Measurements from ENCODE around the gene EXTL2. TPM values are rescaled to one million over a fixed set of nuclear protein-coding genes. Genes with fewer than 3 reads are reported as not detected.
"Not testable (repeated sequence)": the region's sequence is repeated elsewhere in the genome, so short reads cannot be mapped to it uniquely, and the experiment has no call there.

The EXTL2 gene, protein sequence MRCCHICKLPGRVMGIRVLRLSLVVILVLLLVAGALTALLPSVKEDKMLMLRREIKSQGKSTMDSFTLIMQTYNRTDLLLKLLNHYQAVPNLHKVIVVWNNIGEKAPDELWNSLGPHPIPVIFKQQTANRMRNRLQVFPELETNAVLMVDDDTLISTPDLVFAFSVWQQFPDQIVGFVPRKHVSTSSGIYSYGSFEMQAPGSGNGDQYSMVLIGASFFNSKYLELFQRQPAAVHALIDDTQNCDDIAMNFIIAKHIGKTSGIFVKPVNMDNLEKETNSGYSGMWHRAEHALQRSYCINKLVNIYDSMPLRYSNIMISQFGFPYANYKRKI
- 1 to 10 TPM; 2.8 to 3.0 TPM for total RNA-seq

DNA sequence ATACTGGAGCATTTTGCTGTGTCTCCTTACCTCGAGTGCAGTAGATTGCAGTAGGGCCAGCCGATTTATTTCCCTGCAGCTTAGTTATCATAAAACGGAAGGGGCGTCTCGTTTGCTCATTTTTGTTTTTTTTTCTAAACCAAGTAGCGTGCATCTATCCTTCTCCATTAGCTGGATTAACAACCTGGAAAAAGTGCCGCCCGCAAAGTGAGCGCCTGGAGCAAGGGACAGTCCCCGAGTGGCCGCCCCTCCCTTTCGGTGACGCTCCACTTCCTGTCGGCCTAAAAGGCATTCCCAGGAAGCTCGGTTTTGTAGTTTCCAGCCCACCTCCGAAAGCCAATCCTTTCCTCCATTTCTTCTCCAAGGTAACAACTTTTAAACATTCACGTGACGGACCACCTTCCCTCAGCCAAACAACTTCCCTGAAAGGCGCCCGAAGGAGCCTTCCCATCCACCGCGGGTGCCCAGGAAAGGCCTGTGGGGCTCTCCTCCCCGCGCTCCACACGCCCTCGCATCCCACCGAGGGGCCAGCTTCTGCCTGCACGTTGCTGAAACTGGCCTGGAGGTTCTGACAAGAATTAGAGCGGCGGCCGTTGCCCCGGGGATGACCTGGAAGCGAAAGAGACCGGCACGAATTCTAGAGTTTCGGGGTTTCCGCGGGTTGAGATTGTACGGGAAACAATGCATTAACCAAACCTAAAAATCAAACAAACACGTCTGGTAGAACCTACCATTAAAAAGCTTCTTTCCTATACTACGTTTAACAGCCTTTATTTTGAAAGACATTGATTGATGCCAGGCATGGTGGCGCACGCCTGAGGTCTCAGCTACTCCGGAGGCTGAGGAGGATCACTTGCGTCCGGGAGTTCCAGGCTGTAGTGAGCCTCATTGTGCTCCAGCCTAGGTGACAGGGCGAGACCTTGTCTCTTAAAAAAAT is at the start of gene EXTL2:
Gene EXTL2, minus strand, starts transcription at position 240 of the 937 bp plus-strand sequence. CDS start 6,085 bp downstream, outside the sequence.
- H3K9me3 Mint-ChIP-seq: peaks cover 10% of the 10 kb centered on the region
- H3K27me3 Mint-ChIP-seq: no peaks in the 10 kb centered on the region
- H3K27ac Mint-ChIP-seq: peak within 1 kb of the TSS; percentile 99
- H3K4me3 Mint-ChIP-seq: peak within 1 kb of the TSS; percentile 100
- ATAC-seq (ENCODE audit: low read depth): peak; percentile 24
- POLR2A ChIA-PET: interaction anchor here (0.6 to 2.1 kb wide), 10 partner anchors 10 to 463 kb away, joined by 3 to 6 read pairs (median 4); no protein-coding TSS in a partner anchor
- peak; percentile 55 for DNase-seq
- H3K36me3 Mint-ChIP-seq: peaks cover 25% of the 10 kb centered on the region
- peaks cover 31% of the 10 kb centered on the region for H3K4me1 Mint-ChIP-seq

GRCh38 chr1:100943533-100943932 is 48.9 kb upstream of the EXTL2 start:
- DNase-seq: no peak
- POLR2A ChIA-PET: interaction anchor here (0.6 kb wide), 1 partner anchor 11 kb away, joined by 3 read pairs; no protein-coding TSS in a partner anchor
- H3K9me3 Mint-ChIP-seq: peaks cover 15% of the 10 kb centered on the region
- peaks cover 86% of the 10 kb centered on the region for H3K36me3 Mint-ChIP-seq
- H3K4me1 Mint-ChIP-seq: peaks cover 38% of the 10 kb centered on the region
- ATAC-seq (ENCODE audit: low read depth): no peak
- H3K27ac Mint-ChIP-seq: no peak overlapping the region
- H3K27me3 Mint-ChIP-seq: no peaks in the 10 kb centered on the region
- no peak overlapping the region for H3K4me3 Mint-ChIP-seq

DNA sequence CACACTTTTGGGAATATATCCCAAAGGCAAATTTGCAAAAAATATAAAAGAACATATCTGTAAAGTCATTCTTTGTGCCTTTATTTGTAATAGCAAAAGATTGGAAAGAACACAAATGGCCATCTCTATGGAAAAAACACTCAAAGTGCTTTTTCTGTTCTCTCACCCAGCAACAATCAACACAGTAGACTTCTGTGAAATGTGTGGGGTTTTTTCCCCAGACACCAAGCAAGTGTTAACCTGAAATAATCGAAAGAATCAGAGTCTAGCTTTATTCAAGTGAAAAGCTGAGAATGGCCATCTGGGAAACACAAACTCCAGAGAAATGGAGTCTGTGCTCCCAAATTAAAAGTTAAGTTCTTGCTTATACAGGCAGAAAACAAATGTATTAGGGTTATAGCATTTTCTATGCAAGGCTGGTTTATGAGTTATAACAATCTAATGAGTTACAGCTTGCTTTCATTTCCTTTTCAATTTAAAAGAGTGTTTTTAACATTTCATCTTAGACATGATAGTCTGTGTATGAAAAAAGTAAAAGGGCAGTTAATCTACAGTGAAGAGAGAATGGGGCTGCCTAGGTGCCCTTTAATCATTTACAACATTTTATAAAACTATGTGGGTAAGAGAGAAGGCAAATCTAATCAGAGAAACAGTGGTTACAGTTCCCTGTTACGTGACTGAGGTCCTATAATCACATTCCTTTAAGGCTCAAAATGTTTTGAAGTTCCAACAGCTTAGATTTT is 47.8 kb upstream of the EXTL2 start:
- Mint-ChIP-seq H3K4me3 (peak overlapping the region; percentile 57), H3K4me1 (peaks cover 33% of the 10 kb centered on the region), H3K9me3 (peaks cover 12% of the 10 kb centered on the region), H3K27me3 (no peaks in the 10 kb centered on the region), H3K36me3 (peaks cover 86% of the 10 kb centered on the region), H3K27ac (peak overlapping the region; percentile 30)
- ATAC-seq (ENCODE audit: low read depth) (no peak), DNase-seq (no peak)
- POLR2A ChIA-PET: interaction anchor here (0.6 kb wide), 1 partner anchor 344 kb away, joined by 3 read pairs; no protein-coding TSS in a partner anchor

DNA sequence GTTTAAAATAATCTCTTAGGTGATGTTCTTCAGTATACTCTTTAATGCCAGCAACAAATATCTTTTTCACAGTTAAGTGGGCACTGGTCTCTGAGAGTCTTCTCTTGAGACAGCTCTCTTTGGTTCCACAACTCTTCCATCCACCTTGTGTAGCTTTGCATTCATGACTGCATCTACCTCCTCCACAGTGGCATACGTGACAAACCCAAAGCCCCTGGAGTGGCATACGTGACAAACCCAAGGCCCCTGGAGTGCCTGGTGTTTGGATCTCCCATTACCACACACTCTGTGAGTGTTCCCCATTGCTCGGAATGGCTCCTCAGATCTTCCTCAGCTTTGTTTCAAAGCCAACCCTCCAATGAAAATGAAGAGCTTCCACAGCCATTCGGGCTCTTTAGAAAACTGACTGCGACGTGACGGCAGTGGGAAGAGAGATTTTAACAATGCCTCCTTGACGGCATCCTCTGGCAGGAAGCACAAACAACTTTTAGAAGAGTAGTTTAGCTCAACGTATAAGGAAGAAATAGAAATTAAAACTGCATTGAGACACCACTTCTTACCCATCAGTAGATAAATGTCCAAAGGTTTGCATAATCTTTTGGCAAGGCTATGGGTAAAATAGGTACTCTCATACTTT is 47.1 kb upstream of the EXTL2 start:
- peak overlapping the region; percentile 33 for H3K27ac Mint-ChIP-seq
- peaks cover 7% of the 10 kb centered on the region for H3K9me3 Mint-ChIP-seq
- peaks cover 29% of the 10 kb centered on the region for H3K4me1 Mint-ChIP-seq
- peak overlapping the region; percentile 57 for H3K4me3 Mint-ChIP-seq
- no peak for DNase-seq
- peaks cover 84% of the 10 kb centered on the region for H3K36me3 Mint-ChIP-seq
- no peaks in the 10 kb centered on the region for H3K27me3 Mint-ChIP-seq
- POLR2A ChIA-PET: interaction anchor here (1.0 kb wide), 1 partner anchor 9 kb away, joined by 3 read pairs; no protein-coding TSS in a partner anchor
- ATAC-seq (ENCODE audit: low read depth): no peak

GRCh38 chr1:100941098-100941527 is 46.5 kb upstream of the EXTL2 start:
- Mint-ChIP-seq H3K4me3 (peak overlapping the region; percentile 25), H3K9me3 (peaks cover 6% of the 10 kb centered on the region), H3K27me3 (no peaks in the 10 kb centered on the region), H3K4me1 (peaks cover 29% of the 10 kb centered on the region), H3K36me3 (peaks cover 82% of the 10 kb centered on the region), H3K27ac (peak overlapping the region; percentile 85)
- DNase-seq (no peak), ATAC-seq (ENCODE audit: low read depth) (peak; percentile 30)
- POLR2A ChIA-PET: interaction anchor here (1.0 kb wide), 1 partner anchor 10 kb away, joined by 3 read pairs; no protein-coding TSS in a partner anchor

GRCh38 chr1:100936194-100936967 is 41.7 kb upstream of the EXTL2 start:
- POLR2A ChIA-PET: no interaction called here
- Mint-ChIP-seq H3K27me3 (no peaks in the 10 kb centered on the region), H3K4me1 (peaks cover 14% of the 10 kb centered on the region), H3K36me3 (peaks cover 78% of the 10 kb centered on the region), H3K4me3 (no peak overlapping the region), H3K9me3 (peaks cover 10% of the 10 kb centered on the region), H3K27ac (no peak overlapping the region)
- no peak for DNase-seq
- ATAC-seq (ENCODE audit: low read depth): no peak

GRCh38 chr1:100933555-100933954 is 38.9 kb upstream of the EXTL2 start:
- peaks cover 64% of the 10 kb centered on the region for H3K36me3 Mint-ChIP-seq
- DNase-seq; H3K4me3 Mint-ChIP-seq; POLR2A ChIA-PET; ATAC-seq (ENCODE audit: low read depth); H3K9me3 Mint-ChIP-seq; H3K27me3 Mint-ChIP-seq; H3K27ac Mint-ChIP-seq: not testable (repeated sequence)
- peaks cover 23% of the 10 kb centered on the region for H3K4me1 Mint-ChIP-seq

GRCh38 chr1:100931716-100932115 is 37.1 kb upstream of the EXTL2 start:
- Mint-ChIP-seq H3K4me3 (no peak overlapping the region), H3K27ac (no peak overlapping the region), H3K4me1 (peaks cover 23% of the 10 kb centered on the region), H3K27me3 (no peaks in the 10 kb centered on the region), H3K36me3 (peaks cover 48% of the 10 kb centered on the region), H3K9me3 (peaks cover 5% of the 10 kb centered on the region)
- DNase-seq (no peak), ATAC-seq (ENCODE audit: low read depth) (no peak)
- POLR2A ChIA-PET: interaction anchor here (1.0 kb wide), 1 partner anchor 150 kb away, joined by 4 read pairs; no protein-coding TSS in a partner anchor

- no peaks in the 10 kb centered on the region for H3K27me3 Mint-ChIP-seq
- no peak for DNase-seq
- H3K27ac Mint-ChIP-seq: no peak overlapping the region
- POLR2A ChIA-PET: interaction anchor here (0.6 kb wide), 1 partner anchor 182 kb away, joined by 3 read pairs; no protein-coding TSS in a partner anchor
- peaks cover 28% of the 10 kb centered on the region for H3K4me1 Mint-ChIP-seq
- H3K9me3 Mint-ChIP-seq: peaks cover 7% of the 10 kb centered on the region
- H3K36me3 Mint-ChIP-seq: peaks cover 45% of the 10 kb centered on the region
- ATAC-seq (ENCODE audit: low read depth): no peak
- peak overlapping the region; percentile 16 for H3K4me3 Mint-ChIP-seq
Observed at GRCh38 chr1:100930494-100930893, 35.9 kb upstream of the EXTL2 start.

- peaks cover 1% of the 10 kb centered on the region for H3K9me3 Mint-ChIP-seq
- no peak for DNase-seq
- no peaks in the 10 kb centered on the region for H3K27me3 Mint-ChIP-seq
- no peak overlapping the region for H3K4me3 Mint-ChIP-seq
- ATAC-seq (ENCODE audit: low read depth): peak; percentile 12
- no peak overlapping the region for H3K27ac Mint-ChIP-seq
- H3K36me3 Mint-ChIP-seq: peaks cover 40% of the 10 kb centered on the region
- peaks cover 36% of the 10 kb centered on the region for H3K4me1 Mint-ChIP-seq
- POLR2A ChIA-PET: interaction anchor here (1.0 to 2.0 kb wide), 4 partner anchors 21 to 308 kb away, joined by 3 to 8 read pairs (median 6); no protein-coding TSS in a partner anchor
Observed at GRCh38 chr1:100928128-100928527, 33.5 kb upstream of the EXTL2 start.

- H3K36me3 Mint-ChIP-seq: peaks cover 36% of the 10 kb centered on the region
- H3K27ac Mint-ChIP-seq: no peak overlapping the region
- H3K4me3 Mint-ChIP-seq: no peak overlapping the region
- DNase-seq: no peak
- H3K9me3 Mint-ChIP-seq: peaks cover 1% of the 10 kb centered on the region
- peak; percentile 93 for ATAC-seq (ENCODE audit: low read depth)
- H3K4me1 Mint-ChIP-seq: peaks cover 36% of the 10 kb centered on the region
- POLR2A ChIA-PET: interaction anchor here (0.7 to 2.0 kb wide), 7 partner anchors 22 to 361 kb away, joined by 3 to 8 read pairs (median 3); partner anchors contain the start of gene S1PR1
- no peaks in the 10 kb centered on the region for H3K27me3 Mint-ChIP-seq
Observed at GRCh38 chr1:100927276-100927675, 32.6 kb upstream of the EXTL2 start.
